GM19240 (cell line): ENCODE results near the gene SH2D5.

Experiments used
- DNase-seq: peaks from one replicate; pipeline ENCODE4 v3.0.0; 2011; ENCODE audit warnings: low spot score; ENCODE audit not compliant: insufficient read length

The SH2D5 gene

DNA sequence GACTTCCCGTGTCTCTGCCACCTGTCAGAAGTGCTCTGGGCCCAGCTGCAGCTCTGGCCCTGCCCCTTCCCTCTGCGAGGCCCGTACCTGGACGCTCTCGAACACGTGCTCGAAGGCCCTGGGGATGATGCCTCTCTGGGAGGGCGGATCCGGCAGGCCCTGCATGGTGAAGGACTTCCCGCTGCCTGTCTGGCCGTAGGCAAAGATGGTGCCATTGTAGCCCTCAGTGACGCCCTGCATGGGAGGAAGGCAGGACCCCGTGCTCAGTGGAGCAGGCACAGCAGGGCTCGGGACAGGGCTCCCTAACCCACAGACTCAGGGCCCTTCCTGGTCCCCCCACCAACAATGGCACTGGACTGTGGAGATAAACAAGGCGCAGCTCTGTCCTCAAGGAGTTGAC, 17.1 kb downstream of the SH2D5 start:
- no peak for DNase-seq

DNA sequence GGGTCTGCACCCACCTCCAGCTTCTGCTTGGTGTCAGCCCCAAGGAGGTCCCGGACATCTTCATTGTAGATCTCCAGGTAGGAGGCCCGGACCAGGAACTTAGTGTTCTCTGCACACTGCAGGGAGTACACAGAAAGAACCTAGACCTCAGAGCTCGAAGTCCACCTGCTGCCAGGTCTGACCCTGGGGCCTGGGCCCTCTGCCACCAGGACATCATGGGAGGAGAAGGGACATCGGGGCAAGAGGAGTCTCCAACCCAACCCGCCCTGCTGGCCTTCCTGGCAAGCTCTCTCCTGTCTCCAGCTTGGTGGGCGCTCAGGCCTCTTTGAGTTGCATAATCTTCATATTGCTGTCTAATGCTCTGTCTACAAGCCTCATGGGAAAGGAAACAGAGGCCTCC, 19.1 kb downstream of the SH2D5 start:
- no peak for DNase-seq

DNA sequence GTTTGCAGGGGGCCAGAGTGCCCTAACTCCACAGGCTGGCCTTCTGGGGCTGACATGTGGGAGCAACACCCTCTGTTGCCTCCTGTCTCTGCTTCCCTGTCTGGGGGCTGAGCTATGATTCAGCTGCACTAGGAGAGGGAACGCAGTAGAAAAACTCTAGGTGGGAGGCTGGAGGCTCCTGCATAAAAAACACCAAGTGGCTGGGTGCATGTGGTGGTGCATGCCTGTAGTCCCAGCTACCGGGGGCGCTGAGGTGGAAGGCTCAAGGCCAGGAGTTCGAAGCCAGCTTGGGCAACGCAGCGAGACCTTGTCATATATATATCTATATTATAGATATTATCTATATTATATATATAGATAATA, 20.3 kb downstream of the SH2D5 start:
- DNase-seq, result no peak

DNA sequence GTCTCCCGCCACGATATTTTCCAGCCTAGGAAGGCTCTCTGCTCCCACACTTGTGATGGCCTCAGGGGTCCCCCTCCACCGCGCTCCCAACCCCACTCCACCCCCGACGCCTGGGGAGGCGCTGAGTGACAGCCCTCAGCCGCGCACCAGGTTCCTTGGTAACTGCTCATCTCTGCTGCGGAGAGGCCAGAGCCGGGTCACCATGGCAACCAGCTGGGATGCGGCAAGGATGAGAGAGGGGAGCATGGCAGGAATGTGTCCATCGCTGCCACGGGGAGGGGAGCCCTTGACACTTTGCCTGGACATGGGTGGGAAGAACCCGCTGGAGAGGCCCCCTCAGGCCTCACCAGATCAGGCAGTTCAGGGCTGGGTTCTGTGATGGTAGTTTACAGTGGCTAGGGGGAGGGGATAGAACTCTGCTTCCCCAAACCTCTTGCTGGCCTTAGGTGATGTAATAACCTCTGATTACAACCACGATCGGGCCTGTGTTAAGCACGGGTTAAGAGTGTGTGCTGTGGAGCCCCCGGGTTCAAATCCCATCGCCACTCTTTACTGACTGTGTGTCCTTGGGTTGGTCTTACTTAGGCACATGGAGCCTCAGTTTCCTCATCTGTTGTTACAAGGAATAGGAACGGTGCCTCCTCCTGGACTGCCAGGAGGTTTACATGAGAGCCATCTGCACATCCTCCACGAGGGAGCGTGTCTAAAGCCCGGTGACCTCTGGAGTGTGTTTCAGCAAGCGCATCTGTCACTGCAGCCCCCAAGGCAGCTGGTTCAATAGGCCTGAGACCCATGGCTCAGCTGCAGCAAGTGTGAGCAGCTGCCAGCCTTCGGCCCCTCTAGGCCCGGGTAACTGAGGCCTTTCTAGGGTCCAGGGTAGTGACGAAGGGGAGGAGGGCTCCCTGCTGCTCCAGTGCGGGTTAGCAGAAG, 21.0 kb downstream of the SH2D5 start:
- DNase-seq, result no peak

DNA sequence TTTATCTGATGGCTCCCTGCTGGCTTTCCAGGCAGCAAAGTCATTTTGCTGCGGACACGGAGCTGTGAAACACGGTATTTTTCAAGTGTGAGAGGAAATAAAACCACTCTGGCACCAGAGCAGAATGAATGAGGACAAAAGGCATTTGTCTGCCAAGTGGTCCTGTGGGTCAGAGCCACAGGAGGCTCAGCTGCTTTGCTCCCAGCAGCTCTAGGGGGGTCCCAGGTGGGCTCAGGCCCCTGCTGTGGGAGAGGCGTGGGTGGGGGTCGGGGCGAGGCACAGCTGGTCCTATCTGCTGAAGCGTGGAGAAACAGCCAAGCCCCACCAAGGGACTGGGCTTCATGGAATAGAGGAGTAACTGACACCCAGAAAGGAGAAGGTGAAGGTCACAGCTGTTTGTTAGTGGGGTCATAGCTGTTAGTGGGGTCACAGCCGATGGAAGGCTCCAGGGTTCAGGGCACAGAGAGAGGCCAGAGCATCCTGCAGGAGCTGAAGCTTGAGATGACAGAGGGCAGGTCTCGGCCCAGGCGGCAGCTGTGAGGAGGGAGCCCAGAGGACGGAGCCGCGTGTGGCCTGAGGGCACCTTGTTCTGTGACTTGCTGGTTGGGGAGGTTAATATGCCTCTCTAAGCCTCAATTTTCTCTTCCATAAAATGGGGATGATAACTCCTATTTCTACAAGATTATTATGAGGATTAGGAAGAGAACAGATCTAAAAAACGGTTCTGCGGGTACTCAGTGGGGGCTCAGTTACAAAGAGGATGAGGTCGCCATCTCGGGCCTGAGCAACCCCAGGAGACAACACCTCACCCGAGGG, 21.8 kb downstream of the SH2D5 start:
- DNase-seq, result no peak

DNA sequence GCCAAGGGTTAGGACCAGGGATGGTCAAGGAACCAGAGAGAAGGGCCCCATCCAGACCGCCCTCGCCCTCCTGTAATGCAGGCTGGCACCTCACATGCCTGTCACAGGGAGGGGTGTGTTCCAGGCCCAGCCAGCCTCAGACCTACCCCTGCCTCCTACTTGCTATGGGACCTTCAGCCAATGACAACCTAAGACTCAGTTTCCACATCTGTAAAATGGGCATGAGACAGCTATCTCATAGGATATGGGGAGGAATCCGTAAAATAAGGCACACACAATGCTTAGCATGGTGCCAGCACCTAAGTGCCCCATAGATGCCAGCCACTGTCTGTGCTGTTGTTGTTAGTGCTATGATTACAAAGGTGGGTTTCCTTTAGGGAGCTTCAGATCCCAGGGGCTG, 22.6 kb downstream of the SH2D5 start:
- no peak for DNase-seq

DNA sequence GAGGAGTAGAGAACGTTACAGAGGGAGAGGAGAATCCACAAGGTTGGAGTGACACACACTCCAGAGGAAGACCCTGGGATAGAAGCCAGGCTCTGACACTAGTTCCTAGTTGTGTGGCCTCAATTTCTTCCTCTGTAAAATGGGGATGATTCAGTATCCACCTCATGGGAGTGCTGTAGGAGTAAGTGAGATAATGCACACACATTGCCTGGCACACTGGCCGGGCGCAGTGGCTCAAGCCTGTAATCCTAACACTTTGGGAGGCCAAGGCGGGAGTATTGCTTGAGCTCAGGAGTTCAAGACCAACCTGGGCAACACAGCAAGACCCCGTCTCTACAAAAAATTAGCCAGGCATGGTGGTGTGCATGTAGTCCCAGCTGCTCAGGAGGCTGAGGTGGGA, 23.6 kb downstream of the SH2D5 start:
- DNase-seq, result no peak

DNA sequence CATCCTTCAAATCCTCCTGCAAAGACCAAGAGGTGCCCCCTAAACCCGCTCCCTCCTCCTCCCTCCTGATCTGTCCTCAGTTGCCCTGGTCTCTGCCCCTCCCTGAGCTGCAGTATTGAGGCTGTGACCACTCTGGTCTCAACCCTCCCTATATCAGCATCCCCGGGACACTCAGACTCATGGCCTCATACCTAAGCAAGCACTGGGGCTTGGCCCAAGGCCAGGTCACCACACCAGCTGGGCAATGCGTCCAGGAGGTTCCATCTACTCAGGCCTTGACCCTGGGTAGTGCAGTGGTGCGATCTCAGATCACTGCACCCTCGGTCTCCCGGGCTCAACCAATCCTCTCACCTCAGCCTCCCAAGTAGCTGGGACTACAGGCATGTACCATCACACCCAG, 24.4 kb downstream of the SH2D5 start:
- no peak for DNase-seq

DNA sequence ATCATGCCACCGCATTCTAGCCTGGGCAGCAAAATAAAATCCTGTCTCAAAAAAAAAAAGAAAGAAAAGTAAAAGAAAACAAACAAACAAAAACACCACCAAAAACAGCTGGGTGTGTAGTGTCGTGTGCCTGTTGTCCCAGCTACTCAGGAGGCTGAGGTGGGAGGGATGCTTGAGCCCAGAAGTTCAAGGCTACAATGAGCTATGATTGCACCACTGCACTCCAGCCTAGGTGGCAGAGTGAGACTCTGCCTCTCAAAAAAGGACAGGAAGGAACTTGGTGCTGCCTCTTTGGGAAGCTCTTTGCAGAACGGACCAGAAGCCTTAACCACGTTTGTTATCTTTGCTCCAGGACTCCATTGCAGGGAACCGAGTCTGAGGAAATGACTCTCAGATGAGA, 25.7 kb downstream of the SH2D5 start:
- no peak for DNase-seq

DNA sequence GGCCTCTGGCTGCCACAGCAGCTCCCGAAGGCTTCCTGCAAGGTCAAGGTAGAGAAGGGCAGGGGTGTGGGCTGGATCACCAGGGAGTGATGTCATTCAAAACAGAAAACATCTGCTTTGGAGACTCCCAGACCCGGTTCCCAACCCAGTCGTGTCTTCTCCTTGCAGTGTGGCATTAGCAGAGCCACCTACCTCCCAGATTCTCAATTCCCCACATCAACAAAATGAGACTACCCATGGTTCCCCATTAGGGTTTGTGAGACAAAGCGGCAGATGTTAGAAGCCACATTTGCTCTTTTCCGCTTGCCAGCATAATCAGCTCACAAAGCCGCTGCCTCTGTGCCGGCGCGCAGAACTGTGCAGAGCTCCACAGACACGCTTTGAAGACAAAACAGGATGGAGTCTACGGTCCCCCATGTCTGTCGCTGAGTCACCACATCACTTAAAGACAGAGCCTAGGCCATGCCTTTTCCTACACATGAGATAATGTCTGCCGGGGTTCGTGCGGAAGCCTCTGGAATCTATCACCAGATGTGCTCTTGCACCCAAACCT, 27.2 kb downstream of the SH2D5 start:
- no peak for DNase-seq

DNA sequence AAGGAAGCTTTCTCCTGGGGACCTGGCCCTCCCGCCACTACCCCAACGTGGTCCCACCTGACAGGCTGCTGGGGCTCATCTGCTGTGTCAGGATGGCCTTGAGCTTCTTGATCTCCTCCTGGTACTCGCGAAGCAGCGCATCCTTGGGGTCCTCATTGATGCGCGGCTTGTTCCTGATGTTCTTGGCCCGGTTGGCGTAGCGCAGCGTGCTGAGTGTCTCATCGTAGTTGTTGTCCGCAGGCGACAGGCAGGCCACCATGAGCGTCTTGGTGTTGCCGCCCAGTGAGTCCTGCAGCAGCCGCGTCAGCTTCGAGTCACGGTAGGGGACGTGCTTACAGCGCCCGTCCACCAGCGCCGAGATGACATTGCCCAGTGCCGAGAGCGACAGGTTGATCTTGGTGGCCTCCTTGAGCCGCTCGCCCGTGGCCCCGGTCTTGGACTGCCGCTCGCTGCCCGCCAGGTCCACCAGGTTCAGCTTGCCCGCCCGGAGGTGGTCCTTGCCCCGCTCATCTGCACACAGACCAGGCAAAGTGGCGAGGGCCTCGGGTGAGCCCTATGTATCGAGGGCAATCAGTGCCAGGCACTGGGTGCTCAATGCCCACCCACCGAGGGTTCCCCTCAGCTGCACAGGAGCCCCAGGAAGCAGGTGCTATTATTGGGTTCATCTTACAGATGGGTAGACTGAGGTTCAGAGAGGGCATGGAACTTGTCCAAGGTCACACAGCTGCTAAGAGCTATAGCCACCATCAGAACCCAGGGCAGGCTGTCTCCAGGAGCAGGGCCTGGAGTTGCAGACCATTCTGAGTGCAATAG, 27.9 kb downstream of the SH2D5 start:
- no peak for DNase-seq

DNA sequence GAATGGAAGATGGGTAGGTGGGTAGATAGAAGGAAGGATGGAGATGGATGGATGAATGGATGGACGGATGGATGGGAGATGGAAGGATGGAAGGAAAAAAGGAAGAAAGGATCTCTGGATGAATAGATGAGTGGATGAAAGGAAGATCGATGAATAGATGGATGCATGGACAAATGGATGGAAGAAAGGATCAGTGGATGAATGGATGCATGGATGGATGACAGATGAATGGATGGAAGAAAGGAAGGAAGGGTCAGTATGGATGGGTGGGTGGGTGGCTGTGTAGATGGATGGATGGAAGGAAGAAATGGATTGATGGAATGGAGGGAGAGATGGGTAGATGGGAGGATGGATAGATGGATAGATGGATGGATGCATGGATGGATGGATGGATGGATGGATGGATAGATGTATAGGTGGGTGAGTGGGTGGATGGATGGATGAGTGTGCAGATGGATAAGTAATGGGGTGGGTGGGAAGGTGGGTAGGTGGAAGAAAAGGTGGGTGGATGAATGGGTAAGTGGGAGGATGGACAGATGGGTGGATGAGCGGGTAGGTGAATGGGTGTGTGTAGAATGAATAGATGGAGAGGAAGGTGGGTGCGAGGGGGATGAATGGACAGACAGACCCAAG, 29.3 kb downstream of the SH2D5 start:
- DNase-seq, result no peak

DNA sequence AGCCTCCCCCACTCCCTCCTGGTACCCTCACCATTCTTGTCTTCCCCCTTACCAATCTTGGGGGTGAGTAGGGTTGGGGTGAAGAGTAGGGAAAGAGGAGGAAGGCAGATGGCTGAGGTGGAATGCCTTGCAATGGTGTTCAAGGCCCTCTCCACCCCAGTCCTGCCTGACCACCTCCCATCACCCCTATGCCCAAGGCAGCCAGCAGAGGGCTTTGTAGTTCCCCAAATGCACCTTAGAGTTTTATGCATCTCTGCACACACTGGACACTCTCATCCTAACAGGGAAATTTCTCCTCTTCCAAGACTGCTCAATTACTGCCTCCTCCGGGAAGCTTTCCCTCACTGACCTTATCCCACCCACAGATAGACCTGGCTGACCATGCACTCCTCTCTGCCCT, 30.1 kb downstream of the SH2D5 start:
- no peak for DNase-seq

DNA sequence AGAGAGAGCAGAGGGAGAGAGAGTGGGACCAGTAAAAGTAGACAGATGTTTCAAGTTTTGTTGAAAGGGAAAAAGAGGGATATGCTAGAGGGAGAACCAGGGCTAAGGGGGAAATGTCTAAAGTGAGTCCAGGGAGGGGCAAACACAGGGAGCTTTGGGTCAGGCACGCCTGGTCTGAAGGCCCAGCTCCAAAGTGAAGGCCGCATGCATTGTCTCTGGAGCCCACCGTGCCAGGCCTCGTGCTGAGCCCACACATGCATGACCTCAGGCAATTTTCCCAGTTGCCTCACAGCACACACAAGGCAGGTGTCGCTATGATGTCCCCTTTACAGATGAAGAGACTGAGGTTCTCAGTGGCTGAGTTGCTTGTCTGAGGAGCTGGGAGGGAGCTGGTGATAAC, 30.7 kb downstream of the SH2D5 start:
- no peak for DNase-seq

DNA sequence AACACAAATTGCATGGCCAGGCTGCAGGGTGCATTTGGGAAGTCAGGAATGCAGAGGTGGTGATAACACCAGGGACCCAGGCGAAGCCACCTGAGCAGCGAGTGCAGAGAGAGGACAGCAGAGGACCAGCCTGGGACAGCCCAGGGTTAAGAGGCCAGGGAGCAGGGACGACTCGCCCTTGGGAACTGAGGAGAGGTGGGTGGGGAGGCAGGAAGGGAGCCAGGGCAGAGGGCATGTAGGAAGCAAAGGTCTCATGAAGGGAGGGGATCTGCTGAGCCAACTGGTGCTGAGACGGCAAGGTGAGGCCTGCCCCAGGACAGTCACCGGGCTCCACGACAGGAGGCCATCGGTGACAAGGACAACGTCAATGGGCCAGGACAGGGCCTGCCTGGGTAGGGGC, 31.1 kb downstream of the SH2D5 start:
- DNase-seq, result no peak

DNA sequence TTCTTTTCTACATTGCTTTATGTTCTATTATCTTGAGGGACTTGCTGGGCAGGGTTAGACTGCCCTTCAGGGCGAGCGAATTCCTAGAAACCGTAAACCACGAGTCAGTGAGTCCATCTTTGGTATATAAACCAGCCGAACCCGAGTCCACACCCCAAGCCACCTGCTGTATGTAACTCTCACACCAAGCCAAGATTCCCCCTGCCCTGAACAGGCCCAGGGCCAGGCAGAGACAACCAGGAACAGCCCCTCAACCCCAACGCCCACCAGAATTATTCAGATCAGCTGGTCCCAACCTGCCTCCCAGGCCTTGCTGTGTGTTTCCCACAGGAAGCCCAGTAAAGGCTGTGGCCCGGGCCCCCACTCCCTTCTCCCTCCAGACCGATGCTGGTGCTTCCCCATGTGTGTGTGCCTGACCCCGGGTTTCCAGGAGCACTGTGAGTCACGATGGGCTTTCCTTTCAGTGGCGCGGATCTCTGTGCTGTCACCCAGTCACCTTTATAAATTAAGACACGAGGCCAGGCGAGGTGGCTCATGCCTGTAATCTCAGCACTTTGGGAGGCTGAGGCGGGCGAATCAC, 31.8 kb downstream of the SH2D5 start:
- no peak for DNase-seq

DNA sequence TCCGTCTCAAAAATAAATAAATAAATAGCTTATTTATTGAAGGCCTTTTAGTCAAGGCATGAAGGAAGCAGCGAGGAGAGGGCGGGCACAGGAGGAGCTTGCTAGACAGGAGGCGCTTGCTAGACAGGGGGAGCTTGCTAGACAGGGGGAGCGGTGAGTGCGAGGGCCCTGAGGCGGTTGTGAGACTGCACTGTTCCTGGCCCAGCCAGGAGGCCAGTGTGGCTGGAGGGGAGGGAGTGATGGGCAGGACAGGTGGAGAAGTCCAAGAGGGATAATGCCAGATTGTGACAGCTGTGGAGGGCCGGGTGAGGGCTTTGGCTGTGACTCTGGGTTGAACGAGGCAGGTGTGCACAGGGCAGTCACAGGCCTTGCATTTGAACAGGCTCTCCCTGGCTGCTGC, 32.9 kb downstream of the SH2D5 start:
- no peak for DNase-seq

DNA sequence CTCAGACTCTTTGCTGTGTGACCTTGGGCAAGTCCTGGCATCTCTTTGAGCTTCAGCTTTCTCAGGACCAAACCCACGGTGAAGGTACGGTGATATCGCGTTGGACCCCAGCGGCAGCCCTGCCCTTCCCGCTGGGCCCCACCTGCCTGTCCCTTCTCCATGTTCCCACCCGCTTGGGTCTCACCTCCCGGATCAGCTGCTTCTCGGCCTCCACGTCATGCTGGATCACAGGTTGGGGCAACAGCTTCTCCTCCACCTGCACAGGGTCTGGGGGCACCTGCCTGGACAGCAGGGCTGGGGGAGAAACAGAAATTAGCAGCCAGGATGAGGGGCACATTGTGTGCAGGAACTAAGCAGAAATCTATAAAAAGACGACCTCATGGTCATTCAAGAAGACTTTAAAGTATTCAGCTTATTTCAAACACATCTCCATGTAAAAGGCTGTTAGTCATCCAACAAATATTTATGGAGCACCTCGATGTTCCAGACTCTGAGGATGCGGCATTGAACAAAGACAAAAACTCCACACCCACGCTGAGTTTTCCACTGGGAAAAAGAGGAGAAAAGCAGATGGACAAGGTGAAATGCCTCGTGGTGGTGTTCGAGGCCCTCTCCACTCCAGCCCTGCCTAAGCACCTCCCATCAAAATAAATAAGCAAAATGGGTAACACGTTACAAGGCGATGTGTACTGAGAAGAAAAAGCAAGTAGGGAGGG, 34.1 kb downstream of the SH2D5 start:
- DNase-seq, result no peak

DNA sequence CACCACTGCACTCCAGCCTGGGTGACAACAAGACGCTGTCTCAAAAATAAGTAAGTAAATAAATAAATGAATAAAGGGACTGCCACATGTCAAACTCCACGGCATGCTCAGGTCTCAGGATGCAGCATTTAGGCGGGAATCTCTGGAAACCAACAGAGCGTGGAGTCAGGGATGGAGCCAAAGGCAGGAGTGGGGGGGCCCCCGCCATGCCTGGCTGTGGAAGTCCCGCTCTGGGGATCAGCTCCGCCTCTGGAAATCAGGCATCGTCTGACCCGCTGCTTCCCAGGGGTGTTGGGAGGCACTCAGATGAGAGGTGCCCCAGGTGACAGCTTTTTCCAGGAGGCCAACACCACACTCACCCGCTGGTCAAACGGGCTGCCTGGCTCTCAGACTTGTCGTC, 34.9 kb downstream of the SH2D5 start:
- DNase-seq, result no peak
